Osteoblast (primary cell): Measurements from ENCODE around the gene YY1. TPM values are rescaled to one million over a fixed set of nuclear protein-coding genes. Genes with fewer than 3 reads are reported as not detected.
"Not testable (repeated sequence)": the region's sequence is repeated elsewhere in the genome, so short reads cannot be mapped to it uniquely, and the experiment has no call there.

ENCODE experiments used
- DNase-seq: peaks from one replicate; pipeline ENCODE4 v3.0.0; 2011; ENCODE audit warnings: low spot score, mixed read lengths; ENCODE audit not compliant: insufficient read length; ENCODE audit errors: missing footprints
- H2AFZ ChIP-seq: 2 replicates; pipeline ENCODE4 v1.6.0; 2011; ENCODE audit warnings: mild to moderate bottlenecking, low read length
- H3K27ac ChIP-seq: 2 replicates; pipeline ENCODE4 v1.5.1; 2011; ENCODE audit warnings: mild to moderate bottlenecking, low read depth, low read length, moderate library complexity
- H3K27me3 ChIP-seq: 2 replicates; pipeline ENCODE4 v1.6.0; 2012; ENCODE audit warnings: mild to moderate bottlenecking, control low read depth, inconsistent platforms, low read length, moderate library complexity; ENCODE audit not compliant: insufficient read depth
- H3K36me3 ChIP-seq: 2 replicates; pipeline ENCODE4 v1.5.1; 2011; ENCODE audit warnings: mild to moderate bottlenecking, low read length, control low read depth, moderate library complexity; ENCODE audit not compliant: insufficient read depth
- H3K4me1 ChIP-seq: 2 replicates; pipeline ENCODE4 v1.5.1; 2011; ENCODE audit warnings: mild to moderate bottlenecking, low read length, control low read depth, moderate library complexity; ENCODE audit not compliant: insufficient read depth
- H3K4me2 ChIP-seq: 2 replicates; pipeline ENCODE4 v1.6.0; 2011; ENCODE audit warnings: mild to moderate bottlenecking, low read length; ENCODE audit not compliant: insufficient read depth
- H3K4me3 ChIP-seq: fragments of 200-600 bp; sonication (generic); 3 replicates; pipeline ENCODE4 v1.5.1; 2012; ENCODE audit warnings: mild to moderate bottlenecking, low read length, inconsistent platforms; ENCODE audit not compliant: insufficient read depth
- H3K79me2 ChIP-seq: 2 replicates; pipeline ENCODE4 v1.6.0; 2012; ENCODE audit warnings: mild to moderate bottlenecking, low read length, control low read depth, inconsistent platforms; ENCODE audit not compliant: insufficient read depth
- H3K9me3 ChIP-seq: 2 replicates; pipeline ENCODE4 v1.5.1; 2011; ENCODE audit warnings: low read depth, low read length, control low read depth
- H4K20me1 ChIP-seq: 2 replicates; pipeline ENCODE4 v1.6.0; 2012; ENCODE audit warnings: mild to moderate bottlenecking, low read length, control low read depth; ENCODE audit not compliant: insufficient read depth
- total RNA-seq: library from RNA; depleted of rRNA; stranded (reverse); fragments of >200 nt; gene quantifications from 2 replicates; pipeline ENCODE4 v1.2.3, GENCODE V29; 2012
- TF ChIP-seq, protein P1 (sequence below): IDR thresholded peaks from 2 replicates; pipeline ENCODE4 v1.5.1; 2011; ENCODE audit warnings: mild to moderate bottlenecking, low read depth, low read length, moderate library complexity; ENCODE audit errors: extremely low read depth

Gene YY1
- total RNA-seq, 1 donor: 45.2 TPM

DNA sequence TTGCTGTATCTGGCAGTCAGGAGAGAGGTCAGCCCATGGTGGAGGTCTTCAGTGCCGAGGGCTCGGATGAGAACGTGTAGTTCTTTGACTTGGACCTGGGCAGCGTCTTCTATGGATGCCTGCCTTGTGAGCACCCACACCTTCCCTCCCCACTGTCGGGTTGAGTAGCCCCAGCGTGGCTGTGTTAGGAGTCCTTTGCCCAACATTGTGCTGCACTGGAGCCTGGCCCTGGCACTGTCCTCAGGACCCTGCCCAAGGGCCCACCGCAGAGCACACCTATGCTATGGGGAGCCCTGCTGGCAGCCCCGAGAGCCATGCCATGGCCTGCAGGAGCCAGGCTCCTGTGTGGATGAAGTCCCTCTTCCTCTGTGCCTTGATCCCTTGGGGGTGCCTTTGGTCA is 40.6 kb downstream of the YY1 start:
- Histone ChIP-seq H3K27ac (no peak overlapping the region), H3K79me2 (peaks cover 80% of the 10 kb centered on the region), H3K4me3 (no peak overlapping the region), H3K4me2 (no peak overlapping the region), H2AFZ (no peak overlapping the region), H3K36me3 (peaks cover 17% of the 10 kb centered on the region), H4K20me1 (peaks cover 63% of the 10 kb centered on the region), H3K9me3 (no peaks in the 10 kb centered on the region), H3K4me1 (peaks cover 31% of the 10 kb centered on the region), H3K27me3 (no peaks in the 10 kb centered on the region)
- DNase-seq: no peak
- TF ChIP-seq, protein P1, sequence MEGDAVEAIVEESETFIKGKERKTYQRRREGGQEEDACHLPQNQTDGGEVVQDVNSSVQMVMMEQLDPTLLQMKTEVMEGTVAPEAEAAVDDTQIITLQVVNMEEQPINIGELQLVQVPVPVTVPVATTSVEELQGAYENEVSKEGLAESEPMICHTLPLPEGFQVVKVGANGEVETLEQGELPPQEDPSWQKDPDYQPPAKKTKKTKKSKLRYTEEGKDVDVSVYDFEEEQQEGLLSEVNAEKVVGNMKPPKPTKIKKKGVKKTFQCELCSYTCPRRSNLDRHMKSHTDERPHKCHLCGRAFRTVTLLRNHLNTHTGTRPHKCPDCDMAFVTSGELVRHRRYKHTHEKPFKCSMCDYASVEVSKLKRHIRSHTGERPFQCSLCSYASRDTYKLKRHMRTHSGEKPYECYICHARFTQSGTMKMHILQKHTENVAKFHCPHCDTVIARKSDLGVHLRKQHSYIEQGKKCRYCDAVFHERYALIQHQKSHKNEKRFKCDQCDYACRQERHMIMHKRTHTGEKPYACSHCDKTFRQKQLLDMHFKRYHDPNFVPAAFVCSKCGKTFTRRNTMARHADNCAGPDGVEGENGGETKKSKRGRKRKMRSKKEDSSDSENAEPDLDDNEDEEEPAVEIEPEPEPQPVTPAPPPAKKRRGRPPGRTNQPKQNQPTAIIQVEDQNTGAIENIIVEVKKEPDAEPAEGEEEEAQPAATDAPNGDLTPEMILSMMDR: no peak

GRCh38 chr14:100281286-100282082 is 42.5 kb downstream of the YY1 start:
- H3K36me3 ChIP-seq: peaks cover 13% of the 10 kb centered on the region
- H3K27me3 ChIP-seq: no peaks in the 10 kb centered on the region
- H3K9me3 ChIP-seq: no peaks in the 10 kb centered on the region
- H3K4me1 ChIP-seq: peaks cover 35% of the 10 kb centered on the region
- peaks cover 48% of the 10 kb centered on the region for H4K20me1 ChIP-seq
- no peak overlapping the region for H3K4me3 ChIP-seq
- peak; percentile 63 for DNase-seq
- H3K27ac ChIP-seq: no peak overlapping the region
- H2AFZ ChIP-seq: no peak overlapping the region
- TF ChIP-seq, protein P1: no peak
- peaks cover 61% of the 10 kb centered on the region for H3K79me2 ChIP-seq
- no peak overlapping the region for H3K4me2 ChIP-seq

- Histone ChIP-seq H3K4me2 (no peak overlapping the region), H3K4me1 (peaks cover 35% of the 10 kb centered on the region), H4K20me1 (peaks cover 42% of the 10 kb centered on the region), H3K9me3 (no peaks in the 10 kb centered on the region), H3K4me3 (no peak overlapping the region), H3K27me3 (no peaks in the 10 kb centered on the region), H3K36me3 (peaks cover 9% of the 10 kb centered on the region), H3K79me2 (peaks cover 56% of the 10 kb centered on the region), H2AFZ (no peak overlapping the region), H3K27ac (no peak overlapping the region)
- TF ChIP-seq, protein P1: no peak
- DNase-seq: no peak
These were observed 43.1 kb downstream of the YY1 start for GRCh38 chr14:100282083-100282350.

DNA sequence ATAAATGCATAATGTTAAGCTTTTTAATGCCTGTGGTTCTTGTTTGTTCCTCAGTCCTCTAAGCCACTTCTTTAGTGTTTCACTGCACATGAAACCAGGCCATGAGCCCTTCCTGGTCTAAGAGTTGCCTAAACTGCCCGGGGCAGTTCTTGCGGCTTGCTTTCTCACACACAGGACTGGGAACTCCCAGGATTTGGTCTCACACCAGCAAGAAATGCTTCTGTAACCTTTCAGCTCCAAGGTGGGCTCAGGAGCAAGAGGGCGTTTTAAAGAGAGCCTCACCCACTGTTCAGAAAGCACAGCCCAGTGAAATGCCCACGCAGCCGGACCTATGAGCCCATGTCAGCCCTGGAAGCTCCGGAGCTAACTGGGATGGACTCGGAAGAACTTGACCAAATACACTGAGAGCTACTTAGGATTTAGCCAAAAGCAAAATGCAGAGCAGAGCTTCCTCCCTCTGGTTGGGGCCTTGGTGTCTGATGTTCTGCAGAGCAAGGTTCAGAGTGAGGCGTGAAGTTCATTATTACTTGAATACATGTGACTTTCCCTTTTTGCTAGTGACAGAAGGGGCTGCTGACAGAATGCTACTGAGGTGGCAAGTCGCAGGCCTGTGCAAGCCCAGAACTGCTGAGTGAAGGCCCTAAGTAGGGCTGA is 43.9 kb downstream of the YY1 start:
- peaks cover 47% of the 10 kb centered on the region for H3K79me2 ChIP-seq
- DNase-seq: peak; percentile 72
- H2AFZ ChIP-seq: no peak overlapping the region
- no peak overlapping the region for H3K4me3 ChIP-seq
- TF ChIP-seq, protein P1: no peak
- H4K20me1 ChIP-seq: peaks cover 39% of the 10 kb centered on the region
- H3K4me1 ChIP-seq: peaks cover 32% of the 10 kb centered on the region
- H3K27ac ChIP-seq: no peak overlapping the region
- H3K4me2 ChIP-seq: no peak overlapping the region
- H3K9me3 ChIP-seq: no peaks in the 10 kb centered on the region
- H3K27me3 ChIP-seq: no peaks in the 10 kb centered on the region
- peaks cover under 1% of the 10 kb centered on the region for H3K36me3 ChIP-seq

DNA sequence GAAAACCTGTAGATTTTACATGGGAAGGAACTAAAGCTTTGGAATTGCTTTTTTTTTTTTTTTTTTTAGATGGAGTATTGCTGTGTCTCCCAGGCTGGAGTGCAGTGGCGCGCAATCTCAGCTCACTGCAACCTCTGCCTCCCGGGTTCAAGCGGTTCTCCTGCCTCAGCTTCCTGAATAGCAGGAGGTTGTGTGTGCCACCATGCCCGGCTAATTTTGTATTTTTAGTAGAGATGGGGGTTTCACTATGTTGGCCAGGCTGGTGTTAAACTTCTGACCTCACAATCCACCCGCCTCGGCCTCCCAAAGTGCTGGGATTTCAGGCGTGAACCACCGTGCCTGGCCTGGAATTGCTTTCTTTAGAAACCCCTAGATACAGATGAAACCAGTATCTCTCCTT is 44.5 kb downstream of the YY1 start:
- H2AFZ ChIP-seq, H3K27me3 ChIP-seq, H3K36me3 ChIP-seq, H3K9me3 ChIP-seq, H3K4me3 ChIP-seq, H3K27ac ChIP-seq, DNase-seq, H3K4me2 ChIP-seq: not testable (repeated sequence)
- Histone ChIP-seq H4K20me1 (peaks cover 37% of the 10 kb centered on the region), H3K4me1 (peaks cover 26% of the 10 kb centered on the region), H3K79me2 (peaks cover 41% of the 10 kb centered on the region)
